PC-9 (cell line): ENCODE measurements around the gene LPAR2. TPM values are rescaled to one million over a fixed set of nuclear protein-coding genes. Genes with fewer than 3 reads are reported as not detected.

ENCODE experiments used
- BruUV-seq: library from RNA; stranded (reverse); fragments of 400-500 nt; replicated peaks from 2 replicates; lab custom pipeline; 2021; lab: Mats Ljungman, UMichigan
- CTCF ChIA-PET: fragments of 300-600 bp; sonication (Branson Sonifier 250); formaldehyde crosslinking; loops from one replicate; lab custom pipeline; 2022; ENCODE audit warnings: antibody characterized with exemption; lab: Charles Lee
- POLR2A ChIA-PET: fragments of 300-600 bp; sonication (Branson Sonifier 250); formaldehyde crosslinking; loops from one replicate; lab custom pipeline; 2022; ENCODE audit warnings: antibody characterized with exemption; ENCODE audit not compliant: unreplicated experiment; lab: Charles Lee
- DNase-seq, 2 experiments: peaks; one replicate each; pipeline versions ENCODE4 v3.0.0 to v3.0.0-alpha.2; 2015 to 2022; ENCODE audit warnings: mixed read lengths in 1 of 2
- H2AFZ ChIP-seq: fragments of 200-600 bp; sonication (generic); 2 replicates; pipeline ENCODE4 v1.8.1; 2017; ENCODE audit warnings: antibody characterized with exemption
- H3F3A ChIP-seq: fragments of 200-600 bp; sonication (generic); 2 replicates; pipeline ENCODE4 v1.8.1; 2017; ENCODE audit warnings: antibody characterized with exemption, mild to moderate bottlenecking, low read depth; ENCODE audit not compliant: insufficient read depth
- H3K27ac ChIP-seq: fragments of 200-600 bp; sonication (generic); 2 replicates; pipeline ENCODE4 v1.6.1; 2016; ENCODE audit warnings: mixed run types
- H3K27me3 ChIP-seq: fragments of 200-600 bp; sonication (generic); 2 replicates; pipeline ENCODE4 v1.6.1; 2016; ENCODE audit warnings: low read depth, mixed run types; ENCODE audit not compliant: insufficient read depth
- H3K36me3 ChIP-seq: fragments of 200-600 bp; sonication (generic); 2 replicates; pipeline ENCODE4 v1.6.1; 2016; ENCODE audit warnings: low read depth, mixed run types
- H3K4me1 ChIP-seq: fragments of 200-600 bp; sonication (generic); replicated peaks from 2 replicates; pipeline ENCODE4 v1.6.1; 2016; ENCODE audit warnings: mixed run types; ENCODE audit not compliant: insufficient read depth
- H3K4me2 ChIP-seq: fragments of 200-600 bp; sonication (generic); 2 replicates; pipeline ENCODE4 v1.6.1; 2017; ENCODE audit warnings: mixed run types
- H3K4me3 ChIP-seq: fragments of 200-600 bp; sonication (generic); 2 replicates; pipeline ENCODE4 v1.6.1; 2016; ENCODE audit warnings: mixed run types
- H3K79me2 ChIP-seq: fragments of 200-600 bp; sonication (generic); 2 replicates; pipeline ENCODE4 v1.6.1; 2017; ENCODE audit warnings: low read depth, mixed run types
- H3K9me2 ChIP-seq: fragments of 200-600 bp; sonication (generic); 2 replicates; pipeline ENCODE4 v1.8.1; 2017; ENCODE audit warnings: mild to moderate bottlenecking; ENCODE audit not compliant: insufficient read depth
- H3K9me3 ChIP-seq: fragments of 200-600 bp; sonication (generic); 2 replicates; pipeline ENCODE4 v1.8.1; 2016; ENCODE audit warnings: low read depth; ENCODE audit not compliant: insufficient read depth
- H4K20me1 ChIP-seq: fragments of 200-600 bp; sonication (generic); 2 replicates; pipeline ENCODE4 v1.8.1; 2017; ENCODE audit not compliant: insufficient read depth
- EZH2 ChIP-seq: fragments of 200-600 bp; sonication (generic); IDR thresholded peaks from 2 replicates; pipeline ENCODE4 v1.8.0; 2017; ENCODE audit warnings: antibody characterized with exemption, low read depth
- intact Hi-C: fragments of 100-400 bp; cut with micrococcal nuclease; formaldehyde crosslinking; loops from one replicate; pipeline ENCODE4 v1.10.0; 2022; ENCODE audit not compliant: unreplicated experiment
- total RNA-seq: library from RNA; stranded (reverse); gene quantifications from 2 replicates; pipeline ENCODE4 v1.2.3, GENCODE V29; 2021
- TF ChIP-seq, protein P1 (sequence below): fragments of 200-600 bp; sonication (generic); conservative IDR thresholded peaks from 2 replicates; pipeline ENCODE4 v1.6.1; 2017; ENCODE audit warnings: mixed run types, antibody characterized with exemption, mild to moderate bottlenecking, moderate library complexity

LPAR2 gene
- total RNA-seq, 1 experiment from 2014 or later = 29.2 TPM

DNA sequence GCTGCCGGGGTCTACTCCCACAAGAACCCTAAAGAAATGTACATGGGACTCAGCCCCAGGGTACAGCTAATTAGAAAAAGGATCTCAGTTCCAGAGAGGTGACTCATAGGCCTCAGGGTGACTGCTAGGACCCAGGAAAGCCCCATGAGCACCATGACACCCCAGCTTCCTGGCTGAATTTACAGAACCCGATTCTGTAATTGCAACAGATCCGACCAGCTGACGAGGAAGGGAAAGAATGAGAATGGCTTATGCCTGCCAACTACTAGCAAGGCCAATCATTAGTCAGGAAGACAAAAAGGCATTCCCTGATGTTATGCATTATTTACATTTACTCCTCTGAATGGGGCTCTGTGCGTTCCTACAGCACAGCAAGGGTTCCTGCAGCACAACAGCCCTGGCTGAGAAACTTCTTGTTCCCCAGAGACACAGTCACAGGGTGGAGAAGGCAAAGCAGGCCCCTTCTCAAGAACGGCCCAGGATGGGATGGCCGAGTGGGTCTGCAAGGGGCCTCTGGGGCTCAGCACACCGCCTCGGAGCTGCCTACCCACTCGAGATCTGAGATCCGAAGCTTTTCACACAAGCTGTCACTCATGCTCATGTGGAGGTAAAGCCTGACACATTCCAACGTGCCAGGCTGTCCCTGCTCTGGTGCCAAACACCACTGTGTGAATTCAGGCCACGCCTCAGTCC lies 36.7 kb downstream of the LPAR2 start:
- peaks cover 51% of the 10 kb centered on the region for H3F3A ChIP-seq
- DNase-seq = peak; percentile 82 to 100
- no peaks in the 10 kb centered on the region for H3K9me3 ChIP-seq
- BruUV-seq = no TSS peak
- no peaks in the 10 kb centered on the region; the same call in 1 of the 2 replicates for H3K79me2 ChIP-seq
- H3K27ac ChIP-seq = peak overlapping the region; percentile 88
- TF ChIP-seq, protein P1, sequence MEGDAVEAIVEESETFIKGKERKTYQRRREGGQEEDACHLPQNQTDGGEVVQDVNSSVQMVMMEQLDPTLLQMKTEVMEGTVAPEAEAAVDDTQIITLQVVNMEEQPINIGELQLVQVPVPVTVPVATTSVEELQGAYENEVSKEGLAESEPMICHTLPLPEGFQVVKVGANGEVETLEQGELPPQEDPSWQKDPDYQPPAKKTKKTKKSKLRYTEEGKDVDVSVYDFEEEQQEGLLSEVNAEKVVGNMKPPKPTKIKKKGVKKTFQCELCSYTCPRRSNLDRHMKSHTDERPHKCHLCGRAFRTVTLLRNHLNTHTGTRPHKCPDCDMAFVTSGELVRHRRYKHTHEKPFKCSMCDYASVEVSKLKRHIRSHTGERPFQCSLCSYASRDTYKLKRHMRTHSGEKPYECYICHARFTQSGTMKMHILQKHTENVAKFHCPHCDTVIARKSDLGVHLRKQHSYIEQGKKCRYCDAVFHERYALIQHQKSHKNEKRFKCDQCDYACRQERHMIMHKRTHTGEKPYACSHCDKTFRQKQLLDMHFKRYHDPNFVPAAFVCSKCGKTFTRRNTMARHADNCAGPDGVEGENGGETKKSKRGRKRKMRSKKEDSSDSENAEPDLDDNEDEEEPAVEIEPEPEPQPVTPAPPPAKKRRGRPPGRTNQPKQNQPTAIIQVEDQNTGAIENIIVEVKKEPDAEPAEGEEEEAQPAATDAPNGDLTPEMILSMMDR = no peak
- no peak for TF ChIP-seq EZH2
- ChIA-PET POLR2A (interaction anchor here (0.5 kb wide), 1 partner anchor 1002 kb away, joined by 3 read pairs; the partner anchor contains the start of gene REX1BD), CTCF (no interaction called here)
- H4K20me1 ChIP-seq = no peaks in the 10 kb centered on the region
- H3K4me2 ChIP-seq = peak overlapping the region; percentile 80
- no peaks in the 10 kb centered on the region for H3K9me2 ChIP-seq
- H3K36me3 ChIP-seq = no peaks in the 10 kb centered on the region
- intact Hi-C loops = loop anchor here (1.0 kb wide), 1 partner anchor 15 kb away; no protein-coding TSS in a partner anchor
- H3K27me3 ChIP-seq = no peaks in the 10 kb centered on the region
- H3K4me1 ChIP-seq = peaks cover 61% of the 10 kb centered on the region
- H3K4me3 ChIP-seq = peak overlapping the region; percentile 35; the same call in 1 of the 2 replicates
- H2AFZ ChIP-seq = no peak overlapping the region

- peaks cover 28% of the 10 kb centered on the region for H3F3A ChIP-seq
- POLR2A ChIA-PET = no interaction called here
- no peaks in the 10 kb centered on the region for H4K20me1 ChIP-seq
- no TSS peak for BruUV-seq
- no peaks in the 10 kb centered on the region for H3K27me3 ChIP-seq
- DNase-seq = peak in 1 of 2 experiments; percentile 73
- intact Hi-C loops = no loop called here
- H3K27ac ChIP-seq = no peak overlapping the region
- no peaks in the 10 kb centered on the region for H3K36me3 ChIP-seq
- CTCF ChIA-PET = interaction anchor here (0.7 kb wide), 1 partner anchor 56 kb away, joined by 6 read pairs; no protein-coding TSS in a partner anchor
- H3K9me2 ChIP-seq = no peaks in the 10 kb centered on the region
- H3K9me3 ChIP-seq = no peaks in the 10 kb centered on the region
- H3K4me1 ChIP-seq = peaks cover 34% of the 10 kb centered on the region
- TF ChIP-seq, protein P1 = no peak
- no peak for TF ChIP-seq EZH2
- no peak overlapping the region for H3K4me3 ChIP-seq
- H2AFZ ChIP-seq = no peak overlapping the region
- no peak overlapping the region for H3K4me2 ChIP-seq
- H3K79me2 ChIP-seq = no peaks in the 10 kb centered on the region; the same call in 1 of the 2 replicates
Measured at GRCh38 chr19:19588546-19588945, 39.5 kb downstream of the LPAR2 start.

GRCh38 chr19:19587771-19588170 lies 40.2 kb downstream of the LPAR2 start:
- intact Hi-C loops = no loop called here
- no peaks in the 10 kb centered on the region for H3K9me3 ChIP-seq
- no TSS peak for BruUV-seq
- H3K27me3 ChIP-seq = no peaks in the 10 kb centered on the region
- H4K20me1 ChIP-seq = no peaks in the 10 kb centered on the region
- ChIA-PET CTCF (no interaction called here), POLR2A (no interaction called here)
- H3K9me2 ChIP-seq = no peaks in the 10 kb centered on the region
- H2AFZ ChIP-seq = no peak overlapping the region
- no peak overlapping the region for H3K27ac ChIP-seq
- no peaks in the 10 kb centered on the region for H3K36me3 ChIP-seq
- H3K4me3 ChIP-seq = no peak overlapping the region
- TF ChIP-seq, protein P1 = no peak
- TF ChIP-seq EZH2 = no peak
- H3F3A ChIP-seq = peaks cover 28% of the 10 kb centered on the region
- peaks cover 26% of the 10 kb centered on the region for H3K4me1 ChIP-seq
- no peak for DNase-seq
- H3K4me2 ChIP-seq = no peak overlapping the region
- no peaks in the 10 kb centered on the region; the same call in 1 of the 2 replicates for H3K79me2 ChIP-seq
